COLO829 (cell line): Measurements from ENCODE around the gene SIGLEC9.
"Not testable (repeated sequence)": the region's sequence is repeated elsewhere in the genome, so short reads cannot be mapped to it uniquely, and the experiment has no call there.

Experiments
- DNase-seq: peaks from one replicate; pipeline ENCODE4 v3.0.0; 2012; ENCODE audit warnings: low spot score

SIGLEC9 gene

DNA sequence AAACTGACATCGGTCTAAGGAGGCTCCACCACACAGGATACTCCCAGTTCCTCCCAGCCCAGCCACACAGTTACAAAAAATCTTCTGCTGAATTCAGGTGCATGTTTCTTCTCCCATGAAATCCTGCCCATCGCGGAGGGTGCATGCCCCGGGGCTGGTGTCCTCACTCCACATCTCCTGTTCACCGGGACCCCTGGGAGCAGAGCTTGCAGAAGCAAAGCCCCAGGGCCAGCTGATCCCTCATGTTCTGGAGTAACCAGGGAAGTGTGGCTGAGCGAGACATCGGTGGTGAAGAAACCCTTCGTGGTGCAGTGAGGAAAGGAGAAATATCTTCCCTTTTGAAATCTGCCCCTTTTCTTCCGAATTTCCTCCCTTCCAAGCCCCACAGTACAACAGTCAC, 904 bp upstream of the SIGLEC9 start:
- DNase-seq: no peak

- DNase-seq: no peak
Measured at GRCh38 chr19:51124216-51124615, 490 bp upstream of the SIGLEC9 start.

- no peak for DNase-seq
Measured at GRCh38 chr19:51125421-51126075, 842 bp downstream of the SIGLEC9 start.

DNA sequence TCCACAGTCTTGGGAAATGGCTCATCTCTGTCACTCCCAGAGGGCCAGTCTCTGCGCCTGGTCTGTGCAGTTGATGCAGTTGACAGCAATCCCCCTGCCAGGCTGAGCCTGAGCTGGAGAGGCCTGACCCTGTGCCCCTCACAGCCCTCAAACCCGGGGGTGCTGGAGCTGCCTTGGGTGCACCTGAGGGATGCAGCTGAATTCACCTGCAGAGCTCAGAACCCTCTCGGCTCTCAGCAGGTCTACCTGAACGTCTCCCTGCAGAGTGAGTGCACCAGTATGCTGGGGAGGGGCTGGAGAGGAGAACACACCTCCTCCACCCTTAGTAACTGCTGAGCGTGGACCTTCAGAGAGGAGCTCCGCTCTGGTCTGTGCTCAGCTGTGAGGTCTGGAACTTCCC, 2.3 kb downstream of the SIGLEC9 start:
- DNase-seq: no peak

DNA sequence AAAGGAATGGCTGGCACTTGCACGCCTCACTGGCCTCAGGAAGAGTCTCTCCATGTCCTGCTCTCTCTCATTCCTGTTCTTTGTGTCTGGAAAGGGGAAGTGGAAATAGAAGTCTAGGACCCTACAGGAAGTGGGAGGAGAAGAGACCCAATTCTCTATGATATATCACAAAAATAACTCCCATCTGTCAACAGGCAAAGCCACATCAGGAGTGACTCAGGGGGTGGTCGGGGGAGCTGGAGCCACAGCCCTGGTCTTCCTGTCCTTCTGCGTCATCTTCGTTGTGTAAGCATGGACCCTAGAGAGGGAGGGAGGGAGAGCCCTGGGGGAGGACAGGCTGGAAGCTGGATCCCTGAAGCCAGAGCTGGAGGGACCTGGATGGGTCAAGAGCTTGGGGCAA, 3.0 kb downstream of the SIGLEC9 start:
- no peak for DNase-seq

DNA sequence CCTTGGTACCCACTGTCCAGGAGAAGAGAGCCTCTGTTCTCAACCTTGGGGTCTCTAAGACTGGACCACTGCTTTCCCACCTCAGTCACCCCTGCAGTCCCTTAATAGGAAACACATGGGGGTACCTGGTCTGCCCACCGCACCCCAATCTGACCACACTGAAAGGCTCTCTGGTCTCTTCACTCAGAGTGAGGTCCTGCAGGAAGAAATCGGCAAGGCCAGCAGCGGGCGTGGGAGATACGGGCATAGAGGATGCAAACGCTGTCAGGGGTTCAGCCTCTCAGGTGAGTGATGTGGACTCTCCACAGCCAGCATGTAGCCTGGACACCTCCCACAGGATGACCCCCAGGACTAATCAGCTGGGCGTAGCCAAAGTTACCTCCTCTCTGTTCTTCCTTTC, 3.5 kb downstream of the SIGLEC9 start:
- DNase-seq: no peak

- DNase-seq: no peak
Measured at GRCh38 chr19:51129716-51130115, 5.0 kb downstream of the SIGLEC9 start.

GRCh38 chr19:51131780-51132680, 7.3 kb downstream of the SIGLEC9 start:
- DNase-seq: peak; percentile 67

GRCh38 chr19:51135004-51135403, 10.3 kb downstream of the SIGLEC9 start:
- DNase-seq: no peak

GRCh38 chr19:51135986-51136762, 11.5 kb downstream of the SIGLEC9 start:
- DNase-seq: no peak

- no peak for DNase-seq
Measured at GRCh38 chr19:51136851-51137551, 12.3 kb downstream of the SIGLEC9 start.

GRCh38 chr19:51137792-51138425, 13.2 kb downstream of the SIGLEC9 start:
- no peak for DNase-seq

- no peak for DNase-seq
Measured at GRCh38 chr19:51138549-51138979, 13.9 kb downstream of the SIGLEC9 start.

DNA sequence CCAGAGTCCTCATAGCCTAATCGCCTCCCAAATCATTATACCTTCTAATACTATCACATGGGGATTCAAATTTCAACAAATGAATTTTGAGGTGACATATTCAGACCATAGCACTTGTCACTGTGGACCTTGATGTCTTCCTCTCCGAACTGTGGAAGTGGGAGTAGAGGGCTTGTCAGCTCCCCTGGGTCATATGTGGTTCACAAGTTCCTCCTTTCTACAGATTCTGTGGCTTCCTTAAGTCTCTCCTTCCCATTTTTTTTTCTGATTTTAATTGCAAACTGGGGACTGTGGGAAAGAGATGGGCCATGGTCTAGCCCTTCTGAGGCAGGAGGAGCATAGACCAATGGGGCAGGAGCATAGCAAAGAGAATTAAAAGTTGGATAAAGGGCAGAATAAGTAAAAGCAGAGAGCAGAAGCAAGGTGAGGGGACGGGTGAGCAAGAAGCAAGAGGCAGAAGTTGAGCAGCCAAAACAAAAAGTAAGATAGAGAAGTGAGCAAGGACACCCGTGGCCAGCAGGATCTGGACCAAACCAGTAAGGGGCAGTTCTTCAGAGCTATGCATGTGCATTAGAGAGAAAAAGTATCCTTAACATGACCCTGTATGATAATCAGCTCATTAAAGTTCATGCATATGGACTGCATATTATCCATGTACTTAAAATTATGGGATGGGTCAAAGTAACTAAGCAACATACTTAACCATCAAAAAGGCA, 14.8 kb downstream of the SIGLEC9 start:
- no peak for DNase-seq

DNA sequence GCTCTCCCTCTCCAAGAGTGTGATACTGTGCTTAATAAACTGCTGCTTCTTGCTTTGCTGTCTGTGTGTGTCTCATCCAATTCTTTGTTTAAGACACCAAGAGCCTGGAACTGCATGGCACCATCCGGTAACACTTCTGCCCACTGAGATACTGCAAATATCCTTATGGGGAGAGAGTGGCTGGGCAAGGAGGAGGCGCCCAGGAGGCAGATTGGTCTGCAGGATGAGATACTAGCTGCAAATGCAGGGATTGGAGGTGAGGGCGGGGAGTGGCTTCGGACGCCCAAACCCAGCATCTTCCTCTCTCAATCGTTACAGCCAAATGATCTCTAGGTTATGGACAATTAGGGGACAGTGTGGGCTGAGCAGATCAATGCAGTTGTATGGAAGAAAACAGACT, 15.7 kb downstream of the SIGLEC9 start:
- no peak for DNase-seq

DNA sequence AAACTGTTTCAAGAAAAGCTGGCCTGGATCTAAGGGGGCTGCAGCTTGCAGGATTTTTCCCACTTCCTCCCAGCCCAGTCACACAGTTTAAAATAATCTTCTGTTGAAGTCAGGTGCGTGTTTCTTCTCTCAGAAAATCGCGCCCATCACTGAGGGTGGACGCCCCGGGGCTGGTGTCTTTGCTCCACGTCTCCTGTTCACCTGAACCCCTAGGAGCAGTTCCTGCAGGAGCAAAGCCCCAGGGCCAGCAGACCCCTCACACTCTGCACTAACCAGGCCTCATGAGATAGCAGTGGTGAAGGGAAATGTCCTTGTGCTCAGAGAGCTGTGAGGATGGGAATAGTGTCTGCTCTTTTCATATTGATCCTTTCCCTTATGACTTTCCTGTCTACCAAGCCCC, 16.5 kb downstream of the SIGLEC9 start:
- no peak for DNase-seq

DNA sequence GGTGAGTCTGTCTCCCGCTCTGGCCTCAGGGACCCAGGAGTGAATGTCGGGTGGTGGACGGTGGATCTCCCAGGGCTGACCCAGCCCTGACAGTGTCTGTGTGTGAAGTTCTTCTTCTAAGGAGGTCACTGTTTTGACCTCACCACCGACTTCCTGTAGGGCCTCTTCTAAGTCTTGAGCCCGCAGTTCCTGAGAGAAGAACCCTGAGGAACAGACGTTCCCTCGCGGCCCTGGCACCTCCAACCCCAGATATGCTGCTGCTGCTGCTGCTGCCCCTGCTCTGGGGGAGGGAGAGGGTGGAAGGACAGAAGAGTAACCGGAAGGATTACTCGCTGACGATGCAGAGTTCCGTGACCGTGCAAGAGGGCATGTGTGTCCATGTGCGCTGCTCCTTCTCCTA, 17.4 kb downstream of the SIGLEC9 start, which contains the start of gene SIGLEC7:
Gene SIGLEC7 (plus strand): TSS at position 183 of the 400 bp plus-strand sequence. CDS start 69 bp downstream, at position 252.
- no peak for DNase-seq

DNA sequence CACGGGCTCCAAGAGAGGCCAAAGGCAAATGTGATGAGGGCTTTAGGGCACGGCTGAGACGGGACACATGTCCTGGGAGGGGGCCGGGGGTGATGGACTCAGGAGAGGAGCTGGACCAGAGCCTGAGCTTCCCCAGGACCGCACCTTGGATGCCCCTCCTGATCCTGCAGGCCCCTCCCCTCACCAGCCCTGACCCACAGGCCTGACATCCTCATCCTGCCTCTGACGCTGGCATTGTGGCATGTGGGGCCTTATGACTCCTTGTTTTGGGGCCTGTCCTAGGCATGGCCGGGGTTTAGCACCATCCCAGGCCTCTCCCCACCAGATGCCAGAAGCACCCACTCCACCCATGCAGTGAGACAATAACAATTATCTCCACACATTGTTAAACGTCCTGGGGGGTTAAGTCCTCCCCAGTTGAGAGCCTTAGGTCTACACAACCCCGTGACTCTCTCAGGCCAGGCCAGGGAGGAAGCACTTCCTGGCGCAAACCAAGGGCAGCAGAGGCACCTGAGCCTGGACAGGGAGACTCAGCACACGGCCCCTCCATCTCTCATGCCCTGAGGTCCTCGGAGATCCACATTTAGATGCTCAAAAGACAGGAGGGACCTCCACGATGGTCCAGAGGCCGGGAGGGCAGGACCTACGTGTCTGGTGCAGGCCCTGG, 18.2 kb downstream of the SIGLEC9 start:
- not testable (repeated sequence) for DNase-seq

DNA sequence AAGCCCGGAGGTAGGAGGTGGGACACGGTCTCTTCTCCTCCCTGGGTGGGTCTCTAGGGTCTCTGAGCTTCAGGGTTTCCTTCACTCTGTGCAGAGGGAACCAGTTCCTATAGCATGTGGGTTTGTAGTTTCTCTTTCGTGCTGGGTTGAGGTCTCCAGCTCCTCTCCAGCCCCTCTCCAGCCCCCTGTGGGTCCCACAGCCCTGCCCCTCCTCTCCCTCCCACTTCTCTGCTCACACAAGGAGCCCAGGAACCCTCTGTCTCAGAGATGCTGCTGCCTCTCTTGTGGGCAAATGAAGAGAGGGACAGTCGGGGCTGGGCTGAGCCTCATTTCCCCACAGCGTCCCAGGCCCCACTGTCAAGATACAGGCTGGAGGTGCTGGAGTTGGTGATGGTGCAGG, 18.8 kb downstream of the SIGLEC9 start:
- DNase-seq: no peak

- DNase-seq: no peak
Measured at GRCh38 chr19:51144482-51145045, 19.9 kb downstream of the SIGLEC9 start.
